ENCODE data around the gene SCGB3A2.

Gene SCGB3A2

DNA sequence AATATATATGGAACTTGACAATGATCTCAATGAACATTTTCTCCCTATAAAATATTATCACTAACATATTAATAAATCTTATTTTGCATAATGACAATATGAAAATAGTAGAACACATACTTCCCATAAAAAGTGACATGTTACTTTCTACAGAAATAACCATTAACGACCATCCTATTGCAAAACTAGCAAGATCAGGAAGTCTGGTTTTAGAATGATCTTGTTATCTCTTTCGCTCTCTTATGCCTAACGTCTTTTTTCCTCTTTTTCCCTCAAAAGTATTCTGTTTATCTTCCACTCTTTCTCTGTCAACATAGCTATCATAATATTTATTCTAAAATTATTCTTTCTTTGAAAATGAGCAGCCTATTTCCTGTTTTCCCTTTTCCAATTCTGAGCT, 49.4 kb downstream of the SCGB3A2 start:
- DNase-seq (ENCODE audit: low read depth): no peak
- no peak overlapping the region for H3K4me3 ChIP-seq (ENCODE audit: control insufficient read depth, low read depth, low read length)
- TF ChIP-seq, protein P1, sequence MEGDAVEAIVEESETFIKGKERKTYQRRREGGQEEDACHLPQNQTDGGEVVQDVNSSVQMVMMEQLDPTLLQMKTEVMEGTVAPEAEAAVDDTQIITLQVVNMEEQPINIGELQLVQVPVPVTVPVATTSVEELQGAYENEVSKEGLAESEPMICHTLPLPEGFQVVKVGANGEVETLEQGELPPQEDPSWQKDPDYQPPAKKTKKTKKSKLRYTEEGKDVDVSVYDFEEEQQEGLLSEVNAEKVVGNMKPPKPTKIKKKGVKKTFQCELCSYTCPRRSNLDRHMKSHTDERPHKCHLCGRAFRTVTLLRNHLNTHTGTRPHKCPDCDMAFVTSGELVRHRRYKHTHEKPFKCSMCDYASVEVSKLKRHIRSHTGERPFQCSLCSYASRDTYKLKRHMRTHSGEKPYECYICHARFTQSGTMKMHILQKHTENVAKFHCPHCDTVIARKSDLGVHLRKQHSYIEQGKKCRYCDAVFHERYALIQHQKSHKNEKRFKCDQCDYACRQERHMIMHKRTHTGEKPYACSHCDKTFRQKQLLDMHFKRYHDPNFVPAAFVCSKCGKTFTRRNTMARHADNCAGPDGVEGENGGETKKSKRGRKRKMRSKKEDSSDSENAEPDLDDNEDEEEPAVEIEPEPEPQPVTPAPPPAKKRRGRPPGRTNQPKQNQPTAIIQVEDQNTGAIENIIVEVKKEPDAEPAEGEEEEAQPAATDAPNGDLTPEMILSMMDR (conservative IDR thresholded peaks at IDR 0.05; ENCODE audit: control insufficient read depth, insufficient read depth, low read depth, low read length): no peak

DNA sequence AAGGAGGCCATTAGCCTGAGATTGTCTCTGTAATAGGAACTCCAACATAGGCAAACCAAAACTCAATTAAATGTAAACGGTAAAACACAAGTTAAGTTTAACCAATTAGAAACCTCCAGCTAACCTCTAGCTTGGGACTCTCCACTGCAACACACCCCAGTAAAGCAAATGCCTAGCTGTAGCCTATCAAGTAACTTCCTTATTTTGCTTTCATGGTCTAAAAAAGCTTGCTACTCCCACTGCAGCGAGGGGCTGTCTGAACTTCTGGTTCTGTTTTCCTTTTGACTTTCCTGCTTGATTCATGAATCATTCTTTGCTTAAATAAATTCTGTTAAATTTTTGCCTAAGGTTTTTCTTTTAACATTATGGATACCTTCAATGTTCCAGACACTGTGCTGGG, 52.3 kb downstream of the SCGB3A2 start:
- TF ChIP-seq, protein P1 (conservative IDR thresholded peaks at IDR 0.05; ENCODE audit: control insufficient read depth, insufficient read depth, low read depth, low read length): no peak
- H3K4me3 ChIP-seq (ENCODE audit: control insufficient read depth, low read depth, low read length): no peak overlapping the region
- DNase-seq (ENCODE audit: low read depth): no peak
